GM21825 (cell line): Measurements from ENCODE around the gene LZTS3.
"Not testable (repeated sequence)": the region's sequence is repeated elsewhere in the genome, so short reads cannot be mapped to it uniquely, and the experiment has no call there.

Experiments used
- ATAC-seq: cut with Tn5 transposase; IDR thresholded peaks from one replicate; pipeline ENCODE4 v1.9.1; 2021; ENCODE audit warnings: mild to moderate bottlenecking, moderate library complexity; ENCODE audit not compliant: unreplicated experiment

LZTS3 gene

GRCh38 chr20:3193806-3194616 lies 20.7 kb upstream of the LZTS3 start:
- no peak for ATAC-seq

- ATAC-seq: no peak
Observed at GRCh38 chr20:3192226-3193015, 19.1 kb upstream of the LZTS3 start.

GRCh38 chr20:3190681-3191111 lies 17.3 kb upstream of the LZTS3 start:
- ATAC-seq: no peak

GRCh38 chr20:3189561-3190131 lies 16.3 kb upstream of the LZTS3 start:
- no peak for ATAC-seq

GRCh38 chr20:3188823-3189413 lies 15.6 kb upstream of the LZTS3 start:
- no peak for ATAC-seq

GRCh38 chr20:3187861-3188260 lies 14.5 kb upstream of the LZTS3 start:
- not testable (repeated sequence) for ATAC-seq

- ATAC-seq: no peak
Observed at GRCh38 chr20:3183896-3184612, 10.7 kb upstream of the LZTS3 start.

GRCh38 chr20:3182429-3182828 lies 9.1 kb upstream of the LZTS3 start:
- not testable (repeated sequence) for ATAC-seq

- no peak for ATAC-seq
Observed at GRCh38 chr20:3181270-3181669, 7.9 kb upstream of the LZTS3 start.

- no peak for ATAC-seq
Observed at GRCh38 chr20:3180319-3180718, 7.0 kb upstream of the LZTS3 start.

GRCh38 chr20:3177746-3178485 lies 4.6 kb upstream of the LZTS3 start:
- ATAC-seq: no peak

GRCh38 chr20:3175270-3175669 lies 1.9 kb upstream of the LZTS3 start:
- ATAC-seq: no peak

GRCh38 chr20:3174442-3175261 lies 1.3 kb upstream of the LZTS3 start:
- ATAC-seq: no peak

- ATAC-seq: peak; percentile 23
Observed at GRCh38 chr20:3173610-3174441, 477 bp upstream of the LZTS3 start.

- ATAC-seq: no peak
Observed at GRCh38 chr20:3172126-3172932, 1.0 kb downstream of the LZTS3 start.

- no peak for ATAC-seq
Observed at GRCh38 chr20:3171391-3172125, 1.8 kb downstream of the LZTS3 start.
